ENCODE data around the gene DDT. TPM values are rescaled to one million over a fixed set of nuclear protein-coding genes. Genes with fewer than 3 reads are reported as not detected.

DDT gene
- 100 to 1,000 TPM; 136 to 143 TPM for total RNA-seq

DNA sequence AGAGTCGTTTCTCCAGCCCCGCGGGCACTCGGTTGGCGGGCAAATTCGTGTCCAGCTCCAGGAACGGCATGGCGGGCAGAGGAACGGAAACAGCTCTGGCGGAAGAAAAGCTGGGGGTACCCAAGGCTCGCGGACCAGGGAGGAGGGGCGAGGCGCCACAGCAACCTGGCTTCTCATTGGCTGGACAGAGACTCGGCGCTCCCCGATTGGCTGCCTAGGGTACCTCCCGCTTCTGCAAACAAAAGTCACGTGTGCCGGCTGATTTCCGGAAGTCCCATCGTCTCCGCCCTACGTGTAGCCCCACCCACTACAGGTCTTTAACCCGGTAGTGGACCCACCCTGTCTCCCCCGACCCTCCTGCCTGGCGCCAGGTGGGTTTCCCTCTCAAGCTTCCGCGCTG is at the start of gene DDT:
Gene DDT, minus strand, starts transcription at position 97 of the 400 bp plus-strand sequence. Its CDS starts 27 bp downstream, at position 70.

GRCh38 chr22:24005201-24005600 is 31.0 kb upstream of the DDT start, which contains the start of gene GSTT4:
GSTT4 (minus strand) TSS chr22:24005453; CDS start chr22:24005356, 97 bp downstream.

DNA sequence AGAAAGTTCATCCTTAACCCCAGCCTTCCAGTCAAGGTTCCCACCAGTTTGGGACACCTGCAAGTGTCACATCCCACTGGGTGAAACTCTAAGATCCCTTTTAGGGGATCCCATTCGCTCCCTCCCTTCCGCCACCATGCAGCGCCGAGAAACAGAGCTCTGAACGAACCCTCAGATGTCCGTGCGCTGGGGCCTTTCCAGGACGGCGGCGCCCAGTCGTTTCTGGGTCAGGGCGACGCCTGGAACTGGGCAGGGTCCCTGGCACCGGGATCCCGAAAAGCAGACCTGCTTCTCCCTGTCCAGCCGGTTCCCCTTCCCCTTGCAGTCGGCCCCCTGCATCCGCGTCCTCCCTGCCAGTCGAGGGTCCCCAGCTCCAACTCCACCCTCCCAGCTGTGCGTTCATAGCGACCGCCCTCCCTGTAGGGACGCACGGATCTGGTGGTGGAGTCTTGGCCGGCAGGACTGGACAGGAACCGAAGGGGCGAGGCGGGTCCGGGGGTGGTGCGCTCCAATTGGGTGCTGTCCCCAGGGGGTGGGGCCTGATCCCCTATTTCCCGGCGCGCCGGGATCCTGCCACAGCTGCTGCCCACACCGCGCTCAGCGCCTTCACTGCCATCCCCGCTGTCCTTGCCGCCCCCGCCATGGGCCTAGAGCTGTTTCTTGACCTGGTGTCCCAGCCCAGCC is 5.5 kb upstream of the DDT start, which contains the start of gene GSTT2:
Gene GSTT2, plus strand, starts transcription at position 578 of the 684 bp plus-strand sequence.

GRCh38 chr22:23966568-23966967 is 7.7 kb downstream of the DDT start, which contains the start of gene DDTL:
DDTL (plus strand) TSS chr22:23966888; CDS start chr22:23966915, 27 bp downstream.

DNA sequence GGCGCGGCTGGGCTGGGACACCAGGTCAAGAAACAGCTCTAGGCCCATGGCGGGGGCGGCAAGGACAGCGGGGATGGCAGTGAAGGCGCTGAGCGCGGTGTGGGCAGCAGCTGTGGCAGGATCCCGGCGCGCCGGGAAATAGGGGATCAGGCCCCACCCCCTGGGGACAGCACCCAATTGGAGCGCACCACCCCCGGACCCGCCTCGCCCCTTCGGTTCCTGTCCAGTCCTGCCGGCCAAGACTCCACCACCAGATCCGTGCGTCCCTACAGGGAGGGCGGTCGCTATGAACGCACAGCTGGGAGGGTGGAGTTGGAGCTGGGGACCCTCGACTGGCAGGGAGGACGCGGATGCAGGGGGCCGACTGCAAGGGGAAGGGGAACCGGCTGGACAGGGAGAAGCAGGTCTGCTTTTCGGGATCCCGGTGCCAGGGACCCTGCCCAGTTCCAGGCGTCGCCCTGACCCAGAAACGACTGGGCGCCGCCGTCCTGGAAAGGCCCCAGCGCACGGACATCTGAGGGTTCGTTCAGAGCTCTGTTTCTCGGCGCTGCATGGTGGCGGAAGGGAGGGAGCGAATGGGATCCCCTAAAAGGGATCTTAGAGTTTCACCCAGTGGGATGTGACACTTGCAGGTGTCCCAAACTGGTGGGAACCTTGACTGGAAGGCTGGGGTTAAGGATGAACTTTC is 13.0 kb downstream of the DDT start, which contains the start of gene GSTT2B:
Gene GSTT2B, minus strand, starts transcription at position 112 of the 688 bp plus-strand sequence. Its CDS starts 64 bp downstream, at position 48.

Other genes starting within 250 kb of the DDT start
- 1 to 10 TPM; 2.0 to 2.2 TPM for gene ZNF70, start 223.3 kb downstream of the DDT start, total RNA-seq
- gene VPREB3, start 220.0 kb downstream of the DDT start, total RNA-seq: not detected
- 1 to 10 TPM; 2.2 to 3.6 TPM for gene C22orf15, start 211.5 kb downstream of the DDT start, total RNA-seq
- 10 to 100 TPM; 64.1 to 70.9 TPM for gene CHCHD10, start 206.5 kb downstream of the DDT start, total RNA-seq
- 1 to 10 TPM; 1.0 to 1.2 TPM for gene MMP11, start 201.6 kb downstream of the DDT start, total RNA-seq
- 10 to 100 TPM; 71.0 to 78.1 TPM for gene SMARCB1, start 187.5 kb downstream of the DDT start, total RNA-seq
- gene DERL3, start 135.4 kb downstream of the DDT start, total RNA-seq: 10 to 100 TPM; 10.2 to 12.0 TPM
- 10 to 100 TPM; 10.0 to 13.7 TPM for gene SLC2A11, start 116.6 kb downstream of the DDT start, total RNA-seq
- 100 to 1,000 TPM; 974 to 985 TPM for gene MIF, start 80.1 kb downstream of the DDT start, total RNA-seq
- gene GSTT2B, start 13.2 kb downstream of the DDT start, total RNA-seq: not detected
- 1 to 10 TPM; 2.9 to 3.0 TPM for gene DDTL, start 7.6 kb downstream of the DDT start, total RNA-seq
- gene GSTT2, start 5.7 kb upstream of the DDT start, total RNA-seq: not detected
- gene GSTT4, start 31.0 kb upstream of the DDT start, total RNA-seq: not detected
- 100 to 1,000 TPM; 117 to 128 TPM for gene CABIN1, start 36.9 kb upstream of the DDT start, total RNA-seq
- gene SUSD2, start 207.0 kb upstream of the DDT start, total RNA-seq: under 1 TPM; 0.55 to 0.78 TPM